GM10266 (cell line): ENCODE measurements around the gene TSPAN17.
"Not testable (repeated sequence)": the region's sequence is repeated elsewhere in the genome, so short reads cannot be mapped to it uniquely, and the experiment has no call there.

Source experiments
- DNase-seq: peaks from one replicate; pipeline ENCODE4 v3.0.0; 2012; ENCODE audit errors: extremely low spot score
- TF ChIP-seq, protein P1 (sequence below): IDR thresholded peaks from 2 replicates; pipeline ENCODE4 v1.5.1; 2012; ENCODE audit warnings: mild to moderate bottlenecking, low read depth; ENCODE audit not compliant: control insufficient read depth, insufficient read depth; ENCODE audit errors: missing control alignments

TSPAN17 gene, protein sequence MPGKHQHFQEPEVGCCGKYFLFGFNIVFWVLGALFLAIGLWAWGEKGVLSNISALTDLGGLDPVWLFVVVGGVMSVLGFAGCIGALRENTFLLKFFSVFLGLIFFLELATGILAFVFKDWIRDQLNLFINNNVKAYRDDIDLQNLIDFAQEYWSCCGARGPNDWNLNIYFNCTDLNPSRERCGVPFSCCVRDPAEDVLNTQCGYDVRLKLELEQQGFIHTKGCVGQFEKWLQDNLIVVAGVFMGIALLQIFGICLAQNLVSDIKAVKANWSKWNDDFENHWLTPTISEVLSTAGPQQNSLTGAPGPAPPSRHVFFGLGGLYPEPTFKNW

DNA sequence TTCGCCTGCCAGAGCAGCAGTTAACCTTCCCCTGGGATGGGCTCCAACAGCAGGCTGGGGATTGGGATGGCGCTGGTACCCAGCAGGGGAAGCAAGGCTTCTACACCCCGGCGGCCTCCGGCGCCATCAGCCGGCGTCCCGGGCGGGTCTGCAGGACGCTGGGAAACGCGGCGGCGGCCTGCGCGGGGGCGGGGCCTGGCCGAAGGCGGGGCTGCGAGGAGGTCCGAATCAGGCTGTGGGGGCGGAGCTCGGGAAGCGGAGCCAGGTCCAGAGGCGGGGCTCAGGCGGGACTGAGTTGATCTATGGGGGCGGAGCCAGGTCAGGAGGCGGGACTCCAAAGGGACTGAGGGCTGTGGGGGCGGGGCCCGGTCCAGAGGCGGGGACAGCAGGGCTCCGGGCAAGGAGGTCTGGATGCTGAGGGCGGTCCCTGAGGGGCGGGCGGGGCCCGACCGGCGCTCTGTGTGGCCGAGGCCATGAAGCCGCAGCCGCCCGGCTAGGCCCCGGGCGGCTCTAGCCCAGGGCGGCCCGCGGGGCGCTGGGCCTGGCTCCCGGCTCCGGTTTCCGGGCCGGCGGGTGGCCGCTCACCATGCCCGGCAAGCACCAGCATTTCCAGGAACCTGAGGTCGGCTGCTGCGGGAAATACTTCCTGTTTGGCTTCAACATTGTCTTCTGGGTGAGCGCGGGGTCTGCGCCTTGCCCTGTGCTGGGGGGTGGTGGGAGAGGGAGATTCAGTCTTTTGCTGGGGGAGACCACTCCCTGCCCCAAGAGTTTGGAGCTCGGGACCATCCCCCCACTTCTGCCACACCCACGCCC lies at the start of gene TSPAN17:
Gene TSPAN17, plus strand, starts transcription at position 455 of the 813 bp plus-strand sequence. Its CDS starts 132 bp downstream, at position 587.
- TF ChIP-seq, protein P1, sequence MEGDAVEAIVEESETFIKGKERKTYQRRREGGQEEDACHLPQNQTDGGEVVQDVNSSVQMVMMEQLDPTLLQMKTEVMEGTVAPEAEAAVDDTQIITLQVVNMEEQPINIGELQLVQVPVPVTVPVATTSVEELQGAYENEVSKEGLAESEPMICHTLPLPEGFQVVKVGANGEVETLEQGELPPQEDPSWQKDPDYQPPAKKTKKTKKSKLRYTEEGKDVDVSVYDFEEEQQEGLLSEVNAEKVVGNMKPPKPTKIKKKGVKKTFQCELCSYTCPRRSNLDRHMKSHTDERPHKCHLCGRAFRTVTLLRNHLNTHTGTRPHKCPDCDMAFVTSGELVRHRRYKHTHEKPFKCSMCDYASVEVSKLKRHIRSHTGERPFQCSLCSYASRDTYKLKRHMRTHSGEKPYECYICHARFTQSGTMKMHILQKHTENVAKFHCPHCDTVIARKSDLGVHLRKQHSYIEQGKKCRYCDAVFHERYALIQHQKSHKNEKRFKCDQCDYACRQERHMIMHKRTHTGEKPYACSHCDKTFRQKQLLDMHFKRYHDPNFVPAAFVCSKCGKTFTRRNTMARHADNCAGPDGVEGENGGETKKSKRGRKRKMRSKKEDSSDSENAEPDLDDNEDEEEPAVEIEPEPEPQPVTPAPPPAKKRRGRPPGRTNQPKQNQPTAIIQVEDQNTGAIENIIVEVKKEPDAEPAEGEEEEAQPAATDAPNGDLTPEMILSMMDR, result peak; percentile 55

GRCh38 chr5:176599749-176600430 lies 47.4 kb upstream of the TSPAN17 start:
- DNase-seq, result not testable (repeated sequence)

More for the DNA sequence above, at the start of gene TSPAN17:
- DNase-seq, result peak; percentile 100

- DNase-seq, result no peak
- TF ChIP-seq, protein P1, result no peak
These were observed 45.3 kb upstream of the TSPAN17 start for GRCh38 chr5:176601901-176602482.

GRCh38 chr5:176603091-176603490 lies 44.2 kb upstream of the TSPAN17 start:
- no peak for DNase-seq
- TF ChIP-seq, protein P1, result no peak

- TF ChIP-seq, protein P1, result no peak
- no peak for DNase-seq
These were observed 41.3 kb upstream of the TSPAN17 start for GRCh38 chr5:176606032-176606431.

DNA sequence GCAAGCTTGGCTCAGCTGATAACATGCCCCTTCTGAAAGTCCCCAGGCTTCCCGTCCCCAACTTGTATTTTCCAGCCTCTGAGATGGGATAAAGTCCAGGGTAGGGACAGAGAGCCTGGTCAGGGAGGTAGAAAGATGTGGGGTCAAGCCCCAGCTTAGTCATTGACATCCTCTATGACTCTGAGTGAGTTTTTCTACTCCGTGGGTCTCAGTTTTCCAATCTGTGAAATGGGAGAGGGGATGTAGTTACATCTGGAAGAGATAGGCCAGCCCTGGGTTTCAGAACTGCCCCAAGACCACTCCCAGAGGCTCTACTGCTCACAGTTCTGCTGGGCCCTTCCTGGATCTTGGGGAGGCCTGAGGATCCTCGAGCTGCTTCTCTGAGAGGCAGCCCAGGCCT lies 40.4 kb upstream of the TSPAN17 start:
- no peak for DNase-seq

More for the DNA sequence above, 40.4 kb upstream of the TSPAN17 start:
- TF ChIP-seq, protein P1, result no peak
